ENCODE results near the gene RAPGEFL1.

The RAPGEFL1 gene

GRCh38 chr17:40197550-40197949, 20.3 kb downstream of the RAPGEFL1 start:
- TF ChIP-seq TAF1 (IDR thresholded peaks at IDR 0.05; ENCODE audit: borderline replicate concordance, insufficient read depth, low read length) (no peak), FOXP2 (optimal IDR thresholded peaks at IDR 0.05; ENCODE audit: borderline replicate concordance, extremely low read depth, extremely low read length, insufficient read depth) (no peak), POLR2AphosphoS5 (IDR thresholded peaks at IDR 0.05; ENCODE audit: low read depth, low read length) (no peak), REST (IDR thresholded peaks at IDR 0.05; ENCODE audit: insufficient read depth in 1 of 2, low read depth in 2 of 2, low read length in 2 of 2) (no peak), SIN3A (IDR thresholded peaks at IDR 0.05; ENCODE audit: borderline replicate concordance, insufficient read depth, low read length) (no peak)

- no peak for TF ChIP-seq TAF1 (IDR thresholded peaks at IDR 0.05; ENCODE audit: borderline replicate concordance, insufficient read depth, low read length)
- TF ChIP-seq SIN3A (IDR thresholded peaks at IDR 0.05; ENCODE audit: borderline replicate concordance, insufficient read depth, low read length) = no peak
- no peak for TF ChIP-seq REST (IDR thresholded peaks at IDR 0.05; ENCODE audit: insufficient read depth in 1 of 2, low read depth in 2 of 2, low read length in 2 of 2)
- TF ChIP-seq POLR2AphosphoS5 (IDR thresholded peaks at IDR 0.05; ENCODE audit: low read depth, low read length) = no peak
- TF ChIP-seq FOXP2 (optimal IDR thresholded peaks at IDR 0.05; ENCODE audit: borderline replicate concordance, extremely low read depth, extremely low read length, insufficient read depth) = no peak
Observed at GRCh38 chr17:40198576-40198975, 21.3 kb downstream of the RAPGEFL1 start.

GRCh38 chr17:40203131-40203530, 25.9 kb downstream of the RAPGEFL1 start:
- TF ChIP-seq SIN3A (IDR thresholded peaks at IDR 0.05; ENCODE audit: borderline replicate concordance, insufficient read depth, low read length) (no peak), REST (IDR thresholded peaks at IDR 0.05; ENCODE audit: insufficient read depth in 1 of 2, low read depth in 2 of 2, low read length in 2 of 2) (no peak), TAF1 (IDR thresholded peaks at IDR 0.05; ENCODE audit: borderline replicate concordance, insufficient read depth, low read length) (no peak), POLR2AphosphoS5 (IDR thresholded peaks at IDR 0.05; ENCODE audit: low read depth, low read length) (no peak), FOXP2 (optimal IDR thresholded peaks at IDR 0.05; ENCODE audit: borderline replicate concordance, extremely low read depth, extremely low read length, insufficient read depth) (no peak)

GRCh38 chr17:40209404-40210093, 32.3 kb downstream of the RAPGEFL1 start:
- TF ChIP-seq FOXP2 (optimal IDR thresholded peaks at IDR 0.05; ENCODE audit: borderline replicate concordance, extremely low read depth, extremely low read length, insufficient read depth) (no peak), TAF1 (IDR thresholded peaks at IDR 0.05; ENCODE audit: borderline replicate concordance, insufficient read depth, low read length) (no peak), SIN3A (IDR thresholded peaks at IDR 0.05; ENCODE audit: borderline replicate concordance, insufficient read depth, low read length) (no peak), REST (IDR thresholded peaks at IDR 0.05; ENCODE audit: insufficient read depth in 1 of 2, low read depth in 2 of 2, low read length in 2 of 2) (no peak), POLR2AphosphoS5 (IDR thresholded peaks at IDR 0.05; ENCODE audit: low read depth, low read length) (no peak)

Data from PFSK-1 (cell line).